Nephron (organoid): ENCODE measurements around the gene DCDC2C.

Experiments used
- H3K27ac Mint-ChIP-seq, 3 experiments: 2 replicates each; pipeline ENCODE4 v1.8.0; 2020; ENCODE audit warnings: mixed read lengths in 3 of 3, mild to moderate bottlenecking in 2 of 3, moderate library complexity in 1 of 3
- H3K27me3 Mint-ChIP-seq: 2 replicates; pipeline ENCODE4 v1.8.0; 2021; ENCODE audit warnings: low read depth, mild to moderate bottlenecking, moderate library complexity, mixed read lengths
- H3K36me3 Mint-ChIP-seq: 2 replicates; pipeline ENCODE4 v1.8.0; 2020; ENCODE audit warnings: low read depth, mixed read lengths
- H3K4me1 Mint-ChIP-seq: 2 replicates; pipeline ENCODE4 v1.8.0; 2020; ENCODE audit warnings: mixed read lengths
- H3K4me3 Mint-ChIP-seq, 3 experiments: 2 replicates each; pipeline ENCODE4 v1.8.0; 2020; ENCODE audit warnings: mild to moderate bottlenecking in 3 of 3, mixed read lengths in 3 of 3, moderate library complexity in 2 of 3
- H3K9me3 Mint-ChIP-seq: 2 replicates; pipeline ENCODE4 v1.8.0; 2020; ENCODE audit warnings: mixed read lengths
- TF ChIP-seq, protein P1 (sequence below), 3 experiments: fragments of 200-600 bp; sonication (generic); IDR thresholded peaks; one replicate each; pipeline ENCODE4 v1.5.0; 2021; ENCODE audit warnings: antibody characterized with exemption in 3 of 3; ENCODE audit not compliant: unreplicated experiment in 3 of 3

DCDC2C gene

GRCh38 chr2:3725458-3726250 is 22.3 kb downstream of the DCDC2C start:
- Mint-ChIP-seq H3K4me1 (peaks cover 14% of the 10 kb centered on the region), H3K4me3 (peak overlapping the region in 1 of 3 experiments; percentile 3), H3K9me3 (peaks cover 11% of the 10 kb centered on the region), H3K27me3 (peaks cover 65% of the 10 kb centered on the region), H3K27ac (no peak overlapping the region), H3K36me3 (no peaks in the 10 kb centered on the region)
- TF ChIP-seq, protein P1, sequence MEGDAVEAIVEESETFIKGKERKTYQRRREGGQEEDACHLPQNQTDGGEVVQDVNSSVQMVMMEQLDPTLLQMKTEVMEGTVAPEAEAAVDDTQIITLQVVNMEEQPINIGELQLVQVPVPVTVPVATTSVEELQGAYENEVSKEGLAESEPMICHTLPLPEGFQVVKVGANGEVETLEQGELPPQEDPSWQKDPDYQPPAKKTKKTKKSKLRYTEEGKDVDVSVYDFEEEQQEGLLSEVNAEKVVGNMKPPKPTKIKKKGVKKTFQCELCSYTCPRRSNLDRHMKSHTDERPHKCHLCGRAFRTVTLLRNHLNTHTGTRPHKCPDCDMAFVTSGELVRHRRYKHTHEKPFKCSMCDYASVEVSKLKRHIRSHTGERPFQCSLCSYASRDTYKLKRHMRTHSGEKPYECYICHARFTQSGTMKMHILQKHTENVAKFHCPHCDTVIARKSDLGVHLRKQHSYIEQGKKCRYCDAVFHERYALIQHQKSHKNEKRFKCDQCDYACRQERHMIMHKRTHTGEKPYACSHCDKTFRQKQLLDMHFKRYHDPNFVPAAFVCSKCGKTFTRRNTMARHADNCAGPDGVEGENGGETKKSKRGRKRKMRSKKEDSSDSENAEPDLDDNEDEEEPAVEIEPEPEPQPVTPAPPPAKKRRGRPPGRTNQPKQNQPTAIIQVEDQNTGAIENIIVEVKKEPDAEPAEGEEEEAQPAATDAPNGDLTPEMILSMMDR (IDR thresholded peaks at IDR 0.05; ENCODE audit: unreplicated experiment in 3 of 3) = no peak

GRCh38 chr2:3726511-3726910 is 23.1 kb downstream of the DCDC2C start:
- TF ChIP-seq, protein P1 (IDR thresholded peaks at IDR 0.05; ENCODE audit: unreplicated experiment in 3 of 3) = no peak
- H3K9me3 Mint-ChIP-seq = peaks cover 4% of the 10 kb centered on the region

GRCh38 chr2:3727397-3728045 is 24.1 kb downstream of the DCDC2C start:
- H3K4me1 Mint-ChIP-seq = peaks cover 14% of the 10 kb centered on the region
- H3K36me3 Mint-ChIP-seq = no peaks in the 10 kb centered on the region
- peaks cover 71% of the 10 kb centered on the region for H3K27me3 Mint-ChIP-seq
- H3K4me3 Mint-ChIP-seq = peak overlapping the region; percentile 26 to 58 (median 55)
- peaks cover 3% of the 10 kb centered on the region for H3K9me3 Mint-ChIP-seq
- TF ChIP-seq, protein P1 (IDR thresholded peaks at IDR 0.05; ENCODE audit: unreplicated experiment in 3 of 3) = no peak
- H3K27ac Mint-ChIP-seq = no peak overlapping the region

More at GRCh38 chr2:3726511-3726910, 23.1 kb downstream of the DCDC2C start:
- peaks cover 14% of the 10 kb centered on the region for H3K4me1 Mint-ChIP-seq
- no peak overlapping the region for H3K4me3 Mint-ChIP-seq
- no peak overlapping the region for H3K27ac Mint-ChIP-seq
- H3K27me3 Mint-ChIP-seq = peaks cover 67% of the 10 kb centered on the region
- no peaks in the 10 kb centered on the region for H3K36me3 Mint-ChIP-seq

- TF ChIP-seq, protein P1 (IDR thresholded peaks at IDR 0.05; ENCODE audit: unreplicated experiment in 3 of 3) = peak; percentile 52 to 67 (median 62)
- Mint-ChIP-seq H3K9me3 (peaks cover 3% of the 10 kb centered on the region), H3K36me3 (no peaks in the 10 kb centered on the region), H3K27ac (peak overlapping the region in 2 of 3 experiments; percentile 2 to 27), H3K4me1 (peaks cover 14% of the 10 kb centered on the region), H3K27me3 (peaks cover 71% of the 10 kb centered on the region), H3K4me3 (peak overlapping the region; percentile 26 to 58 (median 55))
Observed at GRCh38 chr2:3728104-3729054, 25.0 kb downstream of the DCDC2C start.

DNA sequence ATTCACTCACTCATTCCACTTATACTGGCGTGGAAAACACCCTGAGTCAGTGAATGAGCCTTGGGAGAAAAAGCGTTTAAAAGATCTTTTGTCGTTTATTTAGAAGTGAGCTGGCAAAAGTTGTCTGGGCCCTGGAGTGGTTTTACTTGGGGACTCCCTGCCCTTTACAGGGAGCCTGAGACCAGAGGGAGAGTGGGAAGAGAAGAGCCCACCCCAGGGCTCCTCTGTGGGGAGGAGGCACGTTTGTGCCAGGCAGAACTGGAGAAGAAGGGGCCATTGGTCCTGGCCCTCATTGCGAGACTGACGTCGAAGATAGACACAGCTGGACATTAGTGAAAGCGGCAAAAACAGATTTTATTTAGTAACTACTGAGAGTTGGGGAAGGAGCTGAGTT is 25.7 kb downstream of the DCDC2C start:
- H3K27me3 Mint-ChIP-seq = peaks cover 69% of the 10 kb centered on the region
- H3K27ac Mint-ChIP-seq = no peak overlapping the region
- TF ChIP-seq, protein P1 (IDR thresholded peaks at IDR 0.05; ENCODE audit: unreplicated experiment in 3 of 3) = no peak
- peaks cover 3% of the 10 kb centered on the region for H3K9me3 Mint-ChIP-seq
- H3K36me3 Mint-ChIP-seq = no peaks in the 10 kb centered on the region
- H3K4me1 Mint-ChIP-seq = peaks cover 14% of the 10 kb centered on the region
- H3K4me3 Mint-ChIP-seq = no peak overlapping the region
